Ascending aorta (tissue), 2 donors: ENCODE results near the gene ZNF296. TPM values are rescaled to one million over a fixed set of nuclear protein-coding genes. Genes with fewer than 3 reads are reported as not detected.

ENCODE experiments used
- DNase-seq, 2 donors: peaks; one replicate each; pipeline ENCODE4 v3.0.0-alpha.2; 2019; ENCODE audit warnings: low spot score in 2 of 2
- H3K27ac ChIP-seq, 2 donors: fragments of 200-600 bp; sonication (generic); one replicate each; pipeline ENCODE4 v1.5.1; 2016 to 2017; ENCODE audit warnings: mild to moderate bottlenecking in 1 of 2
- H3K27me3 ChIP-seq: fragments of 200-600 bp; sonication (generic); one replicate; pipeline ENCODE4 v1.5.1; 2017
- H3K36me3 ChIP-seq, 2 donors: fragments of 200-600 bp; sonication (generic); one replicate each; pipeline ENCODE4 v1.5.1; 2016
- H3K4me1 ChIP-seq, 2 donors: fragments of 200-600 bp; sonication (generic); one replicate each; pipeline ENCODE4 v1.5.1; 2016 to 2017; ENCODE audit warnings: mild to moderate bottlenecking in 1 of 2
- H3K4me3 ChIP-seq, 2 donors: fragments of 200-600 bp; sonication (generic); one replicate each; pipeline ENCODE4 v1.5.1; 2016 to 2017; ENCODE audit warnings: mild to moderate bottlenecking in 1 of 2
- H3K9me3 ChIP-seq, 2 donors: fragments of 200-600 bp; sonication (generic); one replicate each; pipeline ENCODE4 v1.5.1; 2016
- CTCF ChIP-seq, 3 experiments: fragments of 200-600 bp in 2 of 3; fragments of 450-650 bp in 1 of 3; sonication (generic) in 2 of 3; IDR thresholded peaks; one replicate each; pipeline ENCODE4 v1.5.1; 2016 to 2019; ENCODE audit warnings: antibody characterized with exemption in 3 of 3, mild to moderate bottlenecking in 1 of 3, moderate library complexity in 1 of 3
- intact Hi-C: fragments of 100-400 bp; cut with DNase I; formaldehyde crosslinking; loops from one replicate; pipeline ENCODE4 v1.15.1; 2023
- total RNA-seq: library from RNA; depleted of rRNA; stranded (reverse); fragments of >200 nt; gene quantifications from one replicate; pipeline ENCODE4 v1.1.0, GENCODE V29; 2016

The ZNF296 gene
- total RNA-seq, 1 donor from 2014 or later = not detected

DNA sequence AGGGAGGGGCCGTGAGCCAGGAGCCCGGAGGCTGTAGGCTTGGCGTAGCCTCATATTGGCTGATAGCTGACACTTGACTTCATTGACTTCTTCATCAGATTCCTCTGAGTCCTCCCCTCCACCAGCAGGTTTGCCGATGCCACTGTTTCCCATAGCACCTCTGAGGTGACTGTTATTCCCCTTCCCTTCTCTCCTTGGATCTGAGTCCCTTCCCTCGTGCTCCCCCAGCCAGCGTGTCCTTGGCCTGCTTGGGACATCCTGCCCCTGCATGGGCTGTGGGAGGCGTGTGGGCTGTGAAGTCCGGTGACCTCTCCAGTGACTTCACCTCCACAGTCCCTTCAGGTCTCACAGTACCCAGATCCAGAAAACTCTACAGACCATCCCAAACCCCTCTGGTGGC lies 25.5 kb upstream of the ZNF296 start:
- Histone ChIP-seq H3K27me3 (no peaks in the 10 kb centered on the region), H3K4me1 (peaks cover 0 to 6% of the 10 kb centered on the region in 2 donors), H3K27ac (no peak overlapping the region), H3K9me3 (no peaks in the 10 kb centered on the region), H3K4me3 (no peak overlapping the region), H3K36me3 (no peaks in the 10 kb centered on the region)
- TF ChIP-seq CTCF (IDR thresholded peaks at IDR 0.05) = no peak
- intact Hi-C loops = no loop called here
- DNase-seq = no peak

GRCh38 chr19:45100846-45101252 lies 24.6 kb upstream of the ZNF296 start:
- no peak for DNase-seq
- Histone ChIP-seq H3K36me3 (no peaks in the 10 kb centered on the region), H3K4me1 (peaks cover 0 to 6% of the 10 kb centered on the region in 2 donors), H3K4me3 (no peak overlapping the region), H3K27me3 (no peaks in the 10 kb centered on the region), H3K27ac (no peak overlapping the region), H3K9me3 (no peaks in the 10 kb centered on the region)
- no peak for TF ChIP-seq CTCF (IDR thresholded peaks at IDR 0.05)
- intact Hi-C loops = no loop called here

GRCh38 chr19:45100201-45100600 lies 23.9 kb upstream of the ZNF296 start:
- H3K27ac ChIP-seq = no peak overlapping the region

DNA sequence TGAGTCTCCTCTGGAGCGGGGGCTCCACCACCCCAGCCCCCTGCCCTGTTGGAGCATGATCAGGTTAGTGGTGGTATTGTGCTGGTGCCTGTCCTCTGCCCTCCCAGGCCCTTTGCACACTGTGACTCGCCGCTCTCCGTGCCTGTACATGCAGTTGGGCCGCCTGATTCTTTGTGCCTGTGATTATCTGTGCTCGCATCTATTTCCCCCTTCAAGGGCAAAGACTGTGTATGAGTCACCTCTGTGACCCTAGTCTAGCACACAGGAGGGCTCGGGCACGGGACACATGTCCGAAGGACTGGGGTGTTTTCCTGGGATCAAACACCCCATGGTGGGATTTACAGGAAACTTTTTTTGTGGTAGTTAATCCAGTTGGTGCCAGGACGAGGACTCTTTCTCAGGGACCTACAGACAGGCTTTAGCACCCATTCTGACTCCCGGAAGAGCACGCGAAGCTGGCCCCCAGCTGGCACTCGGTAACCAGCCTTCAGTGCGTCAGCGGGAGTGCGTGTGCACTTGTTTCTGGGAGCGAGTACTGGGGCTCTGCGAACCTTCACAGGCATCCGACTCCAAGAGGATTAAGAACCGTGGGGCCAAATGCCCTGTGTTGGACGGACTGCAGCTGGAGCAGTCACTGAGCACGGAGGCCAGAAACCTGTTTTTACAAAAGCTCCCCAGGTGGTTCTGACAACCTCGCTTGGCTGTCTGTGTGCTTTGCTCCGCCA lies 23.4 kb upstream of the ZNF296 start:
- Histone ChIP-seq H3K27me3 (no peaks in the 10 kb centered on the region), H3K9me3 (no peaks in the 10 kb centered on the region), H3K36me3 (no peaks in the 10 kb centered on the region), H3K27ac (no peak overlapping the region), H3K4me3 (no peak overlapping the region), H3K4me1 (peaks cover 3 to 12% of the 10 kb centered on the region in 2 donors)
- no peak for TF ChIP-seq CTCF (IDR thresholded peaks at IDR 0.05)
- intact Hi-C loops = no loop called here
- DNase-seq = no peak

More at GRCh38 chr19:45100201-45100600, 23.9 kb upstream of the ZNF296 start:
- DNase-seq = no peak
- H3K36me3 ChIP-seq = no peaks in the 10 kb centered on the region
- no peak for TF ChIP-seq CTCF (IDR thresholded peaks at IDR 0.05)
- no peak overlapping the region for H3K4me3 ChIP-seq
- H3K27me3 ChIP-seq = no peaks in the 10 kb centered on the region
- intact Hi-C loops = no loop called here
- H3K4me1 ChIP-seq = peaks cover under 1 to 6% of the 10 kb centered on the region in 2 donors
- no peaks in the 10 kb centered on the region for H3K9me3 ChIP-seq

DNA sequence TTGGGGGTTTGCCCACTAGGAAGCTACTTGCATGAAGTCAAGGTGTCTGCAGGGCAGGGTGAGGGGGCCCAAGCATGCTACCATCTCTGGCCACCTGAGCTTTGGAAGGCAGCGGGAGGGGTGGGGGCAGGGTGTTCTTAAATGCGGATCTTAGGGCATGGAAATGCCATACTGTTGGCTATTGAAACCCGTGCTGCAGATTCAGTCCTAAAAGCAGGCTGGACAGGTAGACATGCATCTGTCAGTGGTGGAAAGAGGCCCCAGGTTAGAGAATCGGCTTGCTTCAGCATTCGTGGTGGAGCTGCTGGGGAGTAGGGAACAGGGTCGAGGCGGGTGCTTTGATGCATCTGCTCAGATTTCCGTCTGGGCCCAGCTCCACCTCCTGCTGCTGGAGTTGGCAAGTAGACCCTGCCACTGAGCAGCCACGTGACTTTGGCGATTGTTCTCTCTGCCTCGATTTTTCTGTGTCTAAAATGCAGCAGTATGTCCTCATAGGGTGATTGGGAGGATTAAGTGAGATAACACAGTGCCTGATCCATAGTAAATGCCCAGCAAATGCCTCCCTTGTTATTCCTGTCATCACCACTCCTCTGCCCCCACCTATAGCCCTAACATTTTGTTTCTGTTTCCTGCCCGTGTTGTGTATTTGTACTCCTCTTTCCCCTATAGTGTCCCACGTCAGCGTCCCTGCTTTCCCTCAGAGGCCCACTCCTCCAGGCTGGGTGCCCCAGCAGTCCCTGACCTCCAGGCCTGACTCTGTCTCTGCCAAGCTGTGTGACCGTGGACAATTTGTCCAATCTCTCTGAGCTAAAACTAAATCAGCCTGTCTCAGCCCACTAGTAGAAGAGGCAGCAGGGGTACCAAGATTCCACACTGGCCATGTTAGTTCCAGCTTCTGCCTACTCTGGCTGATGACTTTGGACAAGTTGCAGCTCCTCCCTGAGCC lies 22.5 kb upstream of the ZNF296 start:
- Histone ChIP-seq H3K27me3 (no peaks in the 10 kb centered on the region), H3K36me3 (no peaks in the 10 kb centered on the region), H3K4me3 (no peak overlapping the region), H3K27ac (no peak overlapping the region), H3K4me1 (peaks cover 8 to 20% of the 10 kb centered on the region in 2 donors), H3K9me3 (no peaks in the 10 kb centered on the region)
- no peak for TF ChIP-seq CTCF (IDR thresholded peaks at IDR 0.05)
- intact Hi-C loops = no loop called here
- DNase-seq = no peak
